GM18505 (cell line): Measurements from ENCODE around the gene IZUMO4.

Source experiments
- ATAC-seq: cut with Tn5 transposase; IDR thresholded peaks from one replicate; pipeline ENCODE4 v1.9.1; 2021; ENCODE audit not compliant: unreplicated experiment
- POLR2A ChIP-seq: IDR thresholded peaks from 4 replicates; pipeline ENCODE4 v1.6.1; 2011; ENCODE audit warnings: borderline replicate concordance; ENCODE audit not compliant: insufficient read depth, insufficient read length; ENCODE audit errors: extremely low read depth

IZUMO4 gene

DNA sequence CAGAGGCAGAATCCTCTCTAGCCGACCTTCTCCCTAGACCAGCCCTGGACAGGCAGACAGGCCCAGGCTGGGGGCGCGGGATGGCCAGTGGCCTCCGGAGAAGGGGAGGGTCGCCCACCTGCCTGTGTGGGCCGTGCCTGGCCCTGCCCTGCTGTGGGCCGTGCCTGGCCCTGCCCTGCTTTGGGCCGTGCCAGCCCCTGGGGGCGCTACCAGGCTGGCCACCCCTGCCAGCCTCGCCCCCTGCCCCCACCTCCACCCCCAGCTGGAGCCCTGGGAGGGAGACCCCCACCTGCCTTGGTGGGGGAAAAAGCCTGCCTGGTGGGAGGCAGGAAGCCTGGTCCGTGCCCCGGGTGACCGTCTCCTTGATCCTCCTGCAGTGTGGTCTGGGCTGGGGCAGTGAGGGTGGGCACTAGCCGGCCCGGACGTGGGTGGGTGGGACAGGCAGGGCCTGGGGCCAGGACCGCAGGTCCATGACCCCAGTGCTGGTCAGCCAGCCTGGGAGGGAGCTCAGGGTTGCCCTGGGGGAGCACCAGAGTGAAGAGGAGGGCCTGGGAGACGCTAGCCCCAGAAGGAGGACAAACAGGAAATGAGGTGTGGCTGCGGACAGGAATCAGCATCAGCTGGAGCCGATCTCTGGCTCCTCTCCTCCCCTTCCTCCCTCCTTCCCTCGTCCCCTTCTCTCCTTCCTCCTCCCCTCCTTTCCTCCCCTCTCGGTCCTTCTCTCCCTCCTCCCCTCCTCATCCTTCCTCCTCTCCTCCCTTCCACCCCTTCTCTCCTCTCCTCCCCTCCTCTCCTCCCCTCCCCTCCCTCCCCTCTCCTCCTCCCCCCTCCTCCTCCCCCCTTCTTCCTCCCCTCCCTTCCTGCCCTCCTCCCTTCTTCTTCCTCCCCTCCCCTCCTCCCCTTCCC is 40.5 kb upstream of the IZUMO4 start:
- TF ChIP-seq POLR2A, result peak; percentile 55
- no peak for ATAC-seq

DNA sequence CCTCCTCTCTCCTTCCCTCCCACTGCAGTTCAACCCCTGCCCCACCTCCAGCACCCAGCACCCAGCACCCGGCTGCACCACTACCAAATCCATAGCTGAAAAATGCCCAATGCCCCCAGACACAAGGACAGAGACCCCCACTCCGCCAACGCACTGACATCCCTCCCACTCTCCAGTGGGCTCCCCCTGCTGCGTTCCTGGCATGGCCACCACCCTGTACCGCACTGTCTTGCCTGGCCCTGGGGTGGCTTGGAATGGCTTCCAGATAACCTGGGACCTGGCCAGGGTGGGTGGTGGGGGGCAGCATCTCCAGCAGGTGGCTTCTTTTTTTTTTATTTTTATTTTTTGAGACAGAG is 39.9 kb upstream of the IZUMO4 start:
- no peak for TF ChIP-seq POLR2A
- no peak for ATAC-seq

DNA sequence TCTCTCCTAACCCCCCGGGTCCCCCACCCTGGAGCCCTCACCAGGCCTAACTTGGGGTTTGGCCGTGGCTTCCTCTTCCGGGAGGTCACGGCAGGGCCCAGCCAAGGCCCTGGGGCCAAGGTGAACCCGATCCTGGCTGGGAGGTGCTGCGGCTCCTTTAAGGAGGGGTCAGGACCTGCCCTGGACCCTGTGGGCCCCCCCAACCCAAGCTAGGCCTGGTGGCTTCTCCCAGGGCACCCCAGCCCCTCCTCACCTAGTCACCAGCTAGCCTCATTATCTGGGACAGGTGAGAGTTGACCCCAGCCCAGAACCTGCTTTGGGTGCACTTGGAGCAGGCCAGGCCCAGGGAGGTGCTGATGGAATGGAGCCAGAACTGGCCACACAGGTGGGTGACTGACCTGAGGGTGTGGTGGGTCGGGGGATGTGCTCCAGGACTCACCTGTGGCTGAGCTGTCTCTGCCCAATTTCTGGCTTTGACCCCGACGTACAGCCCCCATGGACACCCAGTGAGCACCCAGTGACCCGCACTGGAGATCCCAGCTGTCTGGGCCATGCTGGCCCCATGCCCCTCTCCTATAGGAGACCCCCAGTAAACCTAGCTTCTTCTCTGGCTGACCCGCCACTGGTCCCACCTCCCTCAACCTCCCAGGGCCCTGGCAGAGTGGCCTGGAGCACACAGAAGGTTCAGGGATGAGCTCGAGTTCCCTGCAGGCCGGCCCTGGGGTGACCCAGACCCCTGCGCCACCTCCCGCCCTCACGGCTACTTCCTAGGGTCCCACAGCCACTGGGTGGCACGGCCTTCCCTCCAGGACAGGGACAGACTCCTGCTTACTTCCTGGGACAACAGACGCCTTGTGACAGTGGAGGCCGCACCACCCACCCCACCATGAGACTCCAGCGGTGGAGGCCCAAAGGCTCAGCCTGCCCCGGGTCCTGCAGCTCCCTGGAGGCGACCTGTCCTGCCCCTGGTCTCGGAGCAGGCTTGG is 38.9 kb upstream of the IZUMO4 start:
- no peak for ATAC-seq
- TF ChIP-seq POLR2A, result no peak

DNA sequence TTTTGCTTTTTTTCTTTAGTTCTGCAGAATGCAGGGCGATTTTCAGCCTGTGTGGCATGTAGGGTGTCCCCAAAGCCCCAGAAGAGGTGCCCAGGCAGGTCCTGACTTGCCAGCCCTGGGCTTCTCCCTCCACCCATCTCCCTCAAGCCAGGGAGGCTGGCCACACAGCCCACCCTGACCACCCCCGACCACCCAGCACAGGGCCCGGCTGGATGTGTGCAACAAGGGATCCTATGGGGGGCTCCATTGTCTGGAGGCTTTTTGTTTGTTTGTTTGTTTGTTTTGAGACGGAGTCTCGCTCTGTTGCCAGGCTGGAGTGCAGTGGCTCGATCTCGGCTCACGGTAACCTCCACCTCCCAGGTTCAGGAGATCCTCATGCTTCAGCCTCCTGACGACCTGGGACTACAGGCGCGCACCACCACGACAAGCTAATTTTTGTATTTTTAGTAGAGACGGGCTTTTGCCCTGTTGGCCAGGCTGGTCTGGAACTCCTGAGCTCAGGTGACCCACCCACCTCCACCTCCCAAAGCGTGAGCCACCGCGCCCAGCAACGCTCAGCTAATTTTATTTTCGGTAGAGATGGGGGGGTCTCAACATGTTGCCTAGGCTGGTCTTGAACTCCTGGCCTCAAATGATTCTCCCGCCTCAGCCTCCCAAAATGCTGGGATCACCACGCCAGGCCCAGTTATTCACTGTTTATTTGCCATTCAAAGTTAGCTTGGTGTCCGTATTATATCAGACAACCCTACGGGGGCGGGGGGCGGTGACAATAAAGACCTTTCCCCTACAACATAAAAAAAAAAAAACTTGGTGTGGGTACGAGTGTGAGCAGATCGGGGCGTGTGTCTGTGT is 37.9 kb upstream of the IZUMO4 start:
- no peak for TF ChIP-seq POLR2A
- ATAC-seq, result no peak

DNA sequence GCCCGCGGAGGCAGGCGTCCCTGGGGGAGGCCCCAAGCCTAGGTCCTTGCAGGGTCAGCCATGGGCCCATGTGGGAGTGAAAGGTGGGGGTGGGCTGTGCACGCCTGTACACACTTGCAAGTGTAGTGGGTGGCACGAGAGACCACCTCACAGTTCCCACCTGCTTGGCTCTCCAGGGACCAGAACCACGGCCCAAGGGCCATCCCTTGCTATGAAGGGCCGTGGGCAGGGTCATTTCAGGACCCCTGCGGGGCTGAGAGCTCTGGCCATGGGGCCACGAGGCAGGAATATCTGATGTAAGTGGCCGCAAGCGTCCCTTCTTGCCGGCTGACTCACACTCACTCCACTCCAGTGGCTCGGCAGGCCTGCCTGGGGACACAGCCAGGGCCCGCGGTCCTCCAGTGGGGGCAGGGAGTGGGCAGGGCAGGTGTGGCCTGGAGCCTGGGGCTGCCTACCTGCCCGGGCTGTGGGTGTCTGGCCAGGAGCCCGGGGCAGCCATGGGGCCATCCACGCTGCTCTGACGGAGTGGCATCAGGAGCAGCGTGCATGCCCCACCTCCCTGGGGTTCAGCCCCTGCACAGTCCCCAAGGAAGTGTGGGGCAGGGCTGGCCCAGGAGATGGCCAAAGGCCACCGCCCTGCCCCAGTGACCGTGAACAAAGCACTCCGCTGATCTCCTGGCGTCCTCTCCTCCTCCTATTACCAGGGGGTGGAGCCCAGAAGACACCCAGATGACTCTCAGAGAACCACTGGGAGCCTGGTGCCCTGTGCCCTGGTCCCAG is 37.1 kb upstream of the IZUMO4 start:
- no peak for ATAC-seq
- no peak for TF ChIP-seq POLR2A

DNA sequence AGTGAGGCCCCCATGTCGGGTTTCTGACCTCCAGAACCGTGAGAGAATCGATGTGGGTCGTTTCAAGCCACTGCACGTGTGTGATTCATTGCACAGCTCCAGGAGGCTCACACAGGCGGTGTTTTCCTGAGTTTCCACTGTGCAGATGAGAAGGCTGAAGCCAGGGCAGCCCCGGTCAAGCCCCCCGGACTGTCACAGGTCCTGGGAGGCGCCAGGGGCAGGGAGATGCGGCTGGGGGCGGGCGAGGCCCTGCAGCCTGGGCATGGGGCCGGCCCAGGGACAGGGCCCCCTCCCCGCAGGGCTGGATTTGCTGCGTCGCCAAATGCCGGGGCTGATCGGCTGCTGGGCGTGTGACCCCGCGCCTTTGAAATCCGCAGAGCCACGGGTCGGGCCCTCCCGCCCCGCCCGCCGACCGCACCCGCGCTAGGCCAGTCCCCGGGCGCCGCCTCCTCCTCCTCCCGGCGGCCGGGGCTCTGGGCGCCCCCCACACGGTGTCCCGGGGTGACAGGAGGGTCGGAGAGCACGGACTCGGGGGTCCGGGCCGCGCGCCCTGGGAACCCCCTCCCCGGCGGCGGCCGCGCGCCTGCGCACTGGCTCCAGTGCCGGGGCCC is 35.7 kb upstream of the IZUMO4 start:
- no peak for TF ChIP-seq POLR2A
- peak; percentile 19 for ATAC-seq

DNA sequence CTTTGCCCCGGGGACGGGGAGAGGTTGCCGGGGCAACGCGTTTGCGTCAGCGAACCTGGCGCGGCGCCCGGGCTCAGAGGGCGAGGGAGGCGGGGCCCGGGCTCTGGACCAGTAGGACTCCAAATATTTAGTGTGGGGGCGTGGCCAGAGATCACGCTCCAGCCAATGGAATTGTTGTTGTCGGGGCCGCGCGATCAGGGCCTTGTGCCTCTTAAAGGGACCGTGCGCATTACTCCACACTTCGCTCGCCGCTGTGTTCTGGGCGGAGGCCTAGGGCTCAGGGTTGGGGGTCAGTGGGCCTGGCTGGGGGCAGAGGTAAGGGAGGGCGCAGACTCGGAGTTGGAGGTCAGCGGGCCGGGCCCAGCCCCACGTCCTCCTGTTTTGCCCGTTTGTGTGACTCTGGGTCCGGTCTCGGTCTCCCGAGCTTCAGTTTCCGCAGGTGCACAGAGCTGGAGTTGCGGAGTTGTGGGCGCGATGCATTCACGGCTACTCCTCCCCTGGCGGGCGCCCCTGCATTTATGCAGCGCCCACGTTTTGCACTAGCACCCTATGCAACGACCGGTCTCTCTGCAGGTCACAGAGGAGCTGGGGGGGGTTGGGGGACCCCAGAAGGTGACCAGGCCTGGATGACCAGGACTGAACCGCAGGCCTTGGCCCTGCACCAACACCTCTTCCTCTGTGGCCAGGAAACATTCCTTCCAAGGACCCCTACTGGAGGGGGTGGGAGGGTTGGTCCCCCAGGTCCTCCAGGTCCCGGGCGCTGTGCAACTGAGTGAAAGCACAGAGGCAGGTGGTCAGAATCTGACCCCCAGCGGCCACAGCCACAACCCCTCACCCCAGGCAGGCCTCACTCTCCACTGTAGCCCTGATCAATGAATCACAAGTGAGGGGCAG is 35.0 kb upstream of the IZUMO4 start:
- peak; percentile 75 for TF ChIP-seq POLR2A
- peak; percentile 70 for ATAC-seq

DNA sequence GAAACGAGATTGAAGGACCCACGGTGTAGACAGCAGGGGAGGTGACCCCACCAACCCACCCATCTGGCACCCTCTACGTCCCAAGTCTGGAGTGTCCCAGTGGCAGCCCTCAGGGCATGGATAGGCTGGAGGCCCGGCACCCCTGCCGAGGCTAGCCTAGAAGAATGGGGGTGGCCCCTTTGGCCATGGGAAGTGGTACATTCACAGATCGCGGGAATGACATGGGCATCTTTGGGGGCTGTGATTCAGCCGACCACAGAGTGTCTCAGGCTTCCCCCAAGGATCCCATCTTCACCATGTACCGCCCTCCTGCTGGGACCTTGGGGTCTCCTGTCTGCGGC is 34.4 kb upstream of the IZUMO4 start:
- no peak for ATAC-seq
- TF ChIP-seq POLR2A, result no peak

DNA sequence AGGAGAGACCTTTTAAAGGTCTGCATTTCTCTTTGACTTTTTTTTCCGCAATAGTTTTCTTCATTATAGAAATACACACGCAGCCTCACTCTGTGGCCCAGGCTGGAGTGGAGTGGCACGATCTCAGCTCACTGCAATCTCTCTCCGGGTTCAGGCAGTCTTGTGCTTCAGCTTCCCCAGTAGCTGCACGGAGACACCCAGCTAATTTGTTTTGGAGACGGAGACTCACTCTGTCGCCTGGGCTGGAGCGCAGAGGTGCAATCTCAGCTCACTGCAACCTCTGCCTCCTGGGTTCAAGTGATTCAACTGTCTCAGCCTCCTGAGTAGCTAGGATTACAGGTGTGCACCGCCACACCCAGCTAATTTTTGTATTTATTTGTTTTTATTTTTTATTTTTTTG is 33.9 kb upstream of the IZUMO4 start:
- no peak for ATAC-seq
- no peak for TF ChIP-seq POLR2A

DNA sequence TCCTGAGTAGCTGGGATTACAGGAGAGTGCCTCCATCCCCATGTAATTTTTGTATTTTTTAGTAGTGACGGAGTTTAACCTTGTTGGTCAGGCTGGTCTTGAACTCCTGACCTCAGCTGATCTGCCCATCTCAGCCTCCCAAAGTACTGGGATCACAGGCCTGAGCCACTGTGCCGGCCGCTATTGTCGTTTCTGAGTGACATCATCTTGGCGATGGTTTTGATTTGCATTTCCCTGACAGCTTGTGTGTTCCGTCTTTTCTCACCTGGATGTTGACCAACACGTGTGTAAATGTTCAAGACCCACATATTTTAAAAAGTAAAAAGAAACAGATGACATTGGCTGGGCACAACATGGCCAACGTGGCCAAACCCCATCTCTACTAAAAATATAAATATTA is 32.9 kb upstream of the IZUMO4 start:
- ATAC-seq, result no peak
- TF ChIP-seq POLR2A, result no peak

DNA sequence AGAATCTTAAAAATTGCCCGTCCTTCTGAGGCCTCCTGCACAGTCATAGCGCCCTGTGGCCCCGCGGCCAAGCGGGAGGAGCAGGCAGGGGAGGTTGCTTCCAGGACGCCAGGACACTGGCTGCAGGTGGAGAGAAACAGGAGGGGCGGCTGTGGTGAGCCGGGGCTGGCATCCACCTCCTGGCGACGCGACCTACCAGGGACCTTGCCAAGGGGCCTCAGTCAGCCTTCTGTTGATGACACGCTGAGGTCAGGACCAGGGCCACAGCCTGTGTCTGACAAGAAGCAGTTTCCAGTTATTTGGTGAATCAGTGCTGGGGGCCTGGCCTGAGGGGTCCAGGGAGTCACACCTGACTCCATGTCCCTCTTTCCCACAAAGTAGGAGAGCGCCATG is 32.3 kb upstream of the IZUMO4 start:
- TF ChIP-seq POLR2A, result no peak

More for the DNA sequence above, 32.3 kb upstream of the IZUMO4 start:
- ATAC-seq, result no peak
